Stimulated activated CD4-positive, alpha-beta T cell treated with anti-CD3 and anti-CD28 coated beads, Interleukin-15, amount 100 ng/mL, for 1 hour (primary cell): ENCODE measurements around the gene OR10J5.
"Not testable (repeated sequence)": the region's sequence is repeated elsewhere in the genome, so short reads cannot be mapped to it uniquely, and the experiment has no call there.

Experiments
- DNase-seq, 2 donors: peaks; one replicate each; pipeline ENCODE4 v3.0.0-alpha.2; 2020; ENCODE audit warnings: low read depth in 1 of 2, low spot score in 1 of 2

The OR10J5 gene

GRCh38 chr1:159535907-159536306 is at the start of gene OR10J5:
Gene OR10J5 (minus strand): TSS chr1:159536007. CDS start chr1:159536007, 0 bp downstream.
- no peak for DNase-seq

GRCh38 chr1:159584536-159584935 is 48.7 kb upstream of the OR10J5 start:
- no peak for DNase-seq

- no peak for DNase-seq
Observed at GRCh38 chr1:159581422-159581821, 45.6 kb upstream of the OR10J5 start.

- DNase-seq: no peak
Observed at GRCh38 chr1:159580340-159580739, 44.5 kb upstream of the OR10J5 start.

GRCh38 chr1:159577446-159577845 is 41.6 kb upstream of the OR10J5 start:
- no peak for DNase-seq

GRCh38 chr1:159562680-159563079 is 26.9 kb upstream of the OR10J5 start:
- DNase-seq: no peak

- no peak for DNase-seq
Observed at GRCh38 chr1:159561497-159561896, 25.7 kb upstream of the OR10J5 start.

GRCh38 chr1:159560599-159560998 is 24.8 kb upstream of the OR10J5 start:
- DNase-seq: no peak

GRCh38 chr1:159556931-159557369 is 21.1 kb upstream of the OR10J5 start:
- DNase-seq: no peak

- no peak for DNase-seq
Observed at GRCh38 chr1:159554696-159555095, 18.9 kb upstream of the OR10J5 start.

GRCh38 chr1:159554261-159554660 is 18.5 kb upstream of the OR10J5 start:
- DNase-seq: no peak

- DNase-seq: no peak
Observed at GRCh38 chr1:159548126-159548525, 12.3 kb upstream of the OR10J5 start.

- no peak for DNase-seq
Observed at GRCh38 chr1:159532922-159533321, 2.9 kb downstream of the OR10J5 start.

GRCh38 chr1:159524792-159525191 is 11.0 kb downstream of the OR10J5 start:
- not testable (repeated sequence) for DNase-seq

GRCh38 chr1:159510229-159510541 is 25.6 kb downstream of the OR10J5 start:
- DNase-seq: no peak

GRCh38 chr1:159509440-159510228 is 26.2 kb downstream of the OR10J5 start:
- no peak for DNase-seq

GRCh38 chr1:159508951-159509350 is 26.9 kb downstream of the OR10J5 start:
- no peak for DNase-seq

- no peak for DNase-seq
Observed at GRCh38 chr1:159505676-159506075, 30.1 kb downstream of the OR10J5 start.

- no peak for DNase-seq
Observed at GRCh38 chr1:159501082-159501481, 34.7 kb downstream of the OR10J5 start.

- not testable (repeated sequence) for DNase-seq
Observed at GRCh38 chr1:159494513-159495210, 41.1 kb downstream of the OR10J5 start.

GRCh38 chr1:159493354-159493753 is 42.5 kb downstream of the OR10J5 start:
- DNase-seq: no peak

- no peak for DNase-seq
Observed at GRCh38 chr1:159492575-159493323, 43.1 kb downstream of the OR10J5 start.
